Keratinocyte (primary cell): ENCODE measurements around the gene WNT3. TPM values are rescaled to one million over a fixed set of nuclear protein-coding genes. Genes with fewer than 3 reads are reported as not detected.

Experiments used
- DNase-seq: peaks from one replicate; pipeline ENCODE4 v3.0.0-alpha.2; 2011; ENCODE audit warnings: low read depth, missing footprints, low spot score
- FAIRE-seq: peaks from 2 replicates; lab custom pipeline; 2011; peaks lifted over from hg19 to GRCh38; lab: Jason Lieb, UNC
- H2AFZ ChIP-seq: 2 replicates; pipeline ENCODE4 v1.6.0; 2012; ENCODE audit warnings: low read length, control low read depth, inconsistent platforms; ENCODE audit not compliant: control insufficient read depth
- H3K27ac ChIP-seq: 2 replicates; pipeline ENCODE4 v1.5.1; 2011; ENCODE audit warnings: low read length; ENCODE audit not compliant: control insufficient read depth, insufficient read depth
- H3K27me3 ChIP-seq: 3 replicates; pipeline ENCODE4 v1.6.0; 2011; ENCODE audit warnings: low read length; ENCODE audit not compliant: control insufficient read depth, insufficient read depth; ENCODE audit errors: extremely low read depth
- H3K36me3 ChIP-seq, 2 experiments: 2 replicates in 1 of 2; 3 replicates in 1 of 2; pipeline ENCODE4 v1.5.1; 2011; ENCODE audit warnings: low read length in 2 of 2, mild to moderate bottlenecking in 1 of 2; ENCODE audit not compliant: control insufficient read depth in 2 of 2, insufficient read depth in 2 of 2; ENCODE audit errors: extremely low read depth in 1 of 2
- H3K4me1 ChIP-seq: 3 replicates; pipeline ENCODE4 v1.5.1; 2011; ENCODE audit warnings: low read length; ENCODE audit not compliant: control insufficient read depth, insufficient read depth; ENCODE audit errors: extremely low read depth
- H3K4me2 ChIP-seq: 3 replicates; pipeline ENCODE4 v1.6.0; 2011; ENCODE audit warnings: low read depth, low read length; ENCODE audit not compliant: control insufficient read depth, insufficient read depth; ENCODE audit errors: extremely low read depth
- H3K4me3 ChIP-seq, 3 experiments: fragments of 200-600 bp in 1 of 3; sonication (generic) in 1 of 3; 2 replicates in 2 of 3; 3 replicates in 1 of 3; pipeline ENCODE4 v1.5.1; 2011 to 2016; ENCODE audit warnings: low read length in 3 of 3, mild to moderate bottlenecking in 3 of 3, control low read depth in 2 of 3, inconsistent platforms in 1 of 3, low read depth in 1 of 3, mixed read lengths in 1 of 3, mixed run types in 1 of 3, moderate library complexity in 1 of 3; ENCODE audit not compliant: control insufficient read depth in 2 of 3, insufficient read depth in 2 of 3; ENCODE audit errors: extremely low read depth in 1 of 3
- H3K79me2 ChIP-seq: 2 replicates; pipeline ENCODE4 v1.6.0; 2012; ENCODE audit warnings: low read length; ENCODE audit not compliant: control insufficient read depth, insufficient read depth
- H3K9ac ChIP-seq: 3 replicates; pipeline ENCODE4 v1.6.0; 2011; ENCODE audit warnings: low read length; ENCODE audit not compliant: control insufficient read depth, insufficient read depth; ENCODE audit errors: extremely low read depth
- H3K9me1 ChIP-seq: 3 replicates; pipeline ENCODE4 v1.6.0; 2011; ENCODE audit warnings: low read length; ENCODE audit not compliant: control insufficient read depth, insufficient read depth; ENCODE audit errors: extremely low read depth
- H3K9me3 ChIP-seq: 2 replicates; pipeline ENCODE4 v1.5.1; 2012; ENCODE audit warnings: low read depth, low read length; ENCODE audit not compliant: control insufficient read depth
- H4K20me1 ChIP-seq: 3 replicates; pipeline ENCODE4 v1.6.0; 2011; ENCODE audit warnings: low read length; ENCODE audit not compliant: control insufficient read depth, insufficient read depth; ENCODE audit errors: extremely low read depth
- CTCF ChIP-seq, 3 experiments: IDR thresholded peaks in 1 of 3; conservative IDR thresholded peaks in 1 of 3; optimal IDR thresholded peaks in 1 of 3; 2 replicates in 2 of 3; 3 replicates in 1 of 3; pipeline versions ENCODE3 to v1.5.1; 2011; ENCODE audit warnings: low read length in 3 of 3, mild to moderate bottlenecking in 3 of 3, moderate library complexity in 2 of 3, control low read depth in 1 of 3, inconsistent platforms in 1 of 3; ENCODE audit not compliant: insufficient read depth in 2 of 3; ENCODE audit errors: extremely low read depth in 1 of 3
- EZH2 ChIP-seq: IDR thresholded peaks from one replicate; pipeline ENCODE4 v1.6.1; 2012; ENCODE audit warnings: inconsistent platforms, mild to moderate bottlenecking, low read length, moderate library complexity
- dilution Hi-C: fragments of 300-500 bp; cut with MboI; formaldehyde crosslinking; loops from one replicate; pipeline ENCODE4 v1.7.0; 2020; ENCODE audit warnings: low sequenced_read_pairs; ENCODE audit not compliant: extremely low pct_ligation_motif_present
- polyA plus RNA-seq, 5 experiments: library from polyadenylated mRNA; depleted of rRNA in 3 of 5; stranded (reverse) in 3 of 5; stranded (forward) in 1 of 5; unstranded in 1 of 5; fragments of >200 nt; gene quantifications; 1 replicate in 1 of 5; 2 replicates in 3 of 5; 3 replicates in 1 of 5; pipeline versions ENCODE4 v1.2.1 to v1.2.3, GENCODE V29; 2011 to 2012; ENCODE audit warnings: missing spikeins in 2 of 5, low read depth in 1 of 5, low replicate concordance in 1 of 5

Gene WNT3
- polyA plus RNA-seq, 1 donor (not counting 4 experiments of a cell fraction or from before 2014, with no cell fraction given) = 1.9 TPM

DNA sequence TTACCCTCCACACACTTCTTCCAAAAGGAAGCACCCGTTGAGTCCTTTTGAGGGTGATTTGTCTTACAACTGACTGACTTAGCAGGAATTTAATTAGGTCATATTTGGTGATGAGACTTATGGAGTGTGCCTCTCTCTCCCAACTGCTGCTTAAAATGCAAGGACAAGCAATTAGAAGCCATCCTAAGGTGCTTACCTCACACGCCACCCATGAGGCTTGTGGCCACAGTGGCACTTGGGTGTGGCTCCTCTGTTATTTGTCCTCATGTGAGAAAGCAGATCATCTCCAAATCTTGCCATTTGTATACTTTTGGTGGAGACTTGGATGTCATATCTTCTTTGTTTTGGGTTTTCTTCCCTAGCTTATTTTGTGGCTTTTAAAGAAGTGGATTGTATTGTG, 61.6 kb downstream of the WNT3 start:
- Histone ChIP-seq H3K79me2 (no peaks in the 10 kb centered on the region), H3K27me3 (no peaks in the 10 kb centered on the region), H3K27ac (no peak overlapping the region), H2AFZ (no peak overlapping the region), H3K9me1 (no peaks in the 10 kb centered on the region), H4K20me1 (no peaks in the 10 kb centered on the region), H3K4me2 (no peak overlapping the region), H3K36me3 (peaks cover 2 to 4% of the 10 kb centered on the region in 2 experiments), H3K4me1 (peaks cover 36% of the 10 kb centered on the region), H3K9me3 (no peaks in the 10 kb centered on the region), H3K4me3 (no peak overlapping the region), H3K9ac (no peak overlapping the region)
- FAIRE-seq (no peak), DNase-seq (no peak)
- no peak for TF ChIP-seq EZH2
- no peak for TF ChIP-seq CTCF (optimal IDR thresholded peaks at IDR 0.05 in 1 of 3, IDR thresholded peaks at IDR 0.05 in 1 of 3, conservative IDR thresholded peaks at IDR 0.05 in 1 of 3; ENCODE audit: extremely low read depth in 1 of 3, insufficient read depth in 2 of 3, low read length in 3 of 3)
- dilution Hi-C loops = no loop called here

DNA sequence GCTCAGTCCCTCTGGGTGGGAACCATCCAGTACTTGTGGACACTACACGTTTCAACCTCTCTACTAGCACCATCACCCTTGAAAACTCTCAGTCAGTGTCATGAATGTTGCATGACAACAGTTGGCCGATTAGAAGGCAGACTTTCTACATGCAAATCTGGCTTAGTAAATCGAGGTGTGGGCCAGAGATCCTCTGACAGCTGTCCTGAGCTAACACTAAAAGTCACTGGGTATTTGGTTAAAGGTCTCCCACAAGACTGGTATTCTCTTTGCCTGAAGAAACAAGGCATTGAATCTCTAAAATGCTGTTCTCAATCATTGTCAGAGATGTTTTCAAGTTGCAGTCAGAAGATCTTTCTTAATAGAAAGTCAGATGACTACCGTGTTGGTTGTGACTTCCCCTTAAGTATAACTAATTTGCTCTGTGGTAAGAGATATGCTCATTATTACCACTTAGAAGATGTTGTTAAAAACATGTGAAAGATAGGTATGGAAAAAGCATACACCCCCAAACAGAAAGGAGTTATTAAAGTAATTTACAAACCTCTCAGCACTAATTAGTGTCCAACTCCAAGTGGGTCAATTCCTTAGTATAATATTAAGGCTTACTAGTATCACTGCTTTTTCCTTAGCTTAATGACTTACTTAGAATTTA, 62.3 kb downstream of the WNT3 start:
- H3K27ac ChIP-seq = no peak overlapping the region
- no peaks in the 10 kb centered on the region for H3K79me2 ChIP-seq
- H3K9me1 ChIP-seq = no peaks in the 10 kb centered on the region
- no peaks in the 10 kb centered on the region for H3K27me3 ChIP-seq
- DNase-seq (no peak), FAIRE-seq (no peak)
- TF ChIP-seq EZH2 (no peak), CTCF (optimal IDR thresholded peaks at IDR 0.05 in 1 of 3, IDR thresholded peaks at IDR 0.05 in 1 of 3, conservative IDR thresholded peaks at IDR 0.05 in 1 of 3; ENCODE audit: extremely low read depth in 1 of 3, insufficient read depth in 2 of 3, low read length in 3 of 3) (no peak)
- no peaks in the 10 kb centered on the region for H3K9me3 ChIP-seq
- H4K20me1 ChIP-seq = no peaks in the 10 kb centered on the region
- H3K4me1 ChIP-seq = peaks cover 43% of the 10 kb centered on the region
- H3K4me3 ChIP-seq = no peak overlapping the region
- no peak overlapping the region for H3K4me2 ChIP-seq
- H3K36me3 ChIP-seq = peaks cover 2 to 4% of the 10 kb centered on the region in 2 experiments
- H2AFZ ChIP-seq = no peak overlapping the region
- H3K9ac ChIP-seq = no peak overlapping the region
- dilution Hi-C loops = no loop called here
